ENCODE measurements around the gene SLC23A3. TPM values are rescaled to one million over a fixed set of nuclear protein-coding genes. Genes with fewer than 3 reads are reported as not detected.

The SLC23A3 gene
- total RNA-seq, 4 donors from 2014 or later: 0.10 to 4.4 (median 1.0) TPM

GRCh38 chr2:219125886-219126270 is 44.0 kb downstream of the SLC23A3 start:
- DNase-seq (ENCODE audit: low spot score in 2 of 2): no peak
- intact Hi-C loops (cut with DNase I; ENCODE audit: low total_unique reads): no loop called here
- 84 to 87% methylated on average over 1 of the region's 1 CpG for WGBS, 2 donors
- no peak overlapping the region for H3K4me3 ChIP-seq (ENCODE audit: low read depth, poor library complexity, severe bottlenecking)
- TF ChIP-seq, protein P1, sequence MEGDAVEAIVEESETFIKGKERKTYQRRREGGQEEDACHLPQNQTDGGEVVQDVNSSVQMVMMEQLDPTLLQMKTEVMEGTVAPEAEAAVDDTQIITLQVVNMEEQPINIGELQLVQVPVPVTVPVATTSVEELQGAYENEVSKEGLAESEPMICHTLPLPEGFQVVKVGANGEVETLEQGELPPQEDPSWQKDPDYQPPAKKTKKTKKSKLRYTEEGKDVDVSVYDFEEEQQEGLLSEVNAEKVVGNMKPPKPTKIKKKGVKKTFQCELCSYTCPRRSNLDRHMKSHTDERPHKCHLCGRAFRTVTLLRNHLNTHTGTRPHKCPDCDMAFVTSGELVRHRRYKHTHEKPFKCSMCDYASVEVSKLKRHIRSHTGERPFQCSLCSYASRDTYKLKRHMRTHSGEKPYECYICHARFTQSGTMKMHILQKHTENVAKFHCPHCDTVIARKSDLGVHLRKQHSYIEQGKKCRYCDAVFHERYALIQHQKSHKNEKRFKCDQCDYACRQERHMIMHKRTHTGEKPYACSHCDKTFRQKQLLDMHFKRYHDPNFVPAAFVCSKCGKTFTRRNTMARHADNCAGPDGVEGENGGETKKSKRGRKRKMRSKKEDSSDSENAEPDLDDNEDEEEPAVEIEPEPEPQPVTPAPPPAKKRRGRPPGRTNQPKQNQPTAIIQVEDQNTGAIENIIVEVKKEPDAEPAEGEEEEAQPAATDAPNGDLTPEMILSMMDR (IDR thresholded peaks at IDR 0.05): no peak
- no peak for TF ChIP-seq POLR2A (IDR thresholded peaks at IDR 0.05)

DNA sequence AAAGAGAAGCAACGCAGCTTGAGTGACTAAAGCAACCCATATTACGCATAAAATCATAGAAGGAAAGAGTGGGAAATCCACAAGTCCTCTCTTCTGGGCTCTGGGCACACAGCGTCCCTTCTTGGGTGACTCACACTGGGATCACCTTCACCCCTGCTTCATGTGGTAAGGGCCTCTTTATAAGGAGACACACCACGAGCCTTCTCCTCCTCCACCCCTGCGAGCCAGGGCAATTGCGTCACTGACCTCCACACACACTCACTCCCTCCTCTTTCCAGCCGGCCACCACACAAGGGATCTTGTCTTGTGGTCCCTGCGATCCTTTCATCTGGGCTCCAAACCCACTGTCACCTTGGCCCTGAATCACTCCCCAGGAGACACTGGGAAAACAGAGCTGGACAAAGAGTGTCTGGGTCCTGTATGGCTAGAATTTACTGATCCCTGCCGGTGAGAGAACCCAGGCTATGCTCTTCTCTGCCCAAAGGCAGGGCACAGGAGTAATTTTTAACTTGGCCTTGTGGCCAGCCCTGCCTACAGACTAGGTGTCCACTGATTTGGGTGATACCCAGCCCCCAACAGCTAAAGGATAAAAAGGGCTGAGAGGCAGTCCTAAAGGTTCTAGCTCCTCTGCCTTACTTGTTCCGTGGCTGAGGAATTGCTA is 44.5 kb downstream of the SLC23A3 start:
- WGBS, 2 donors: 83 to 89% methylated on average over 10 of the region's 10 CpGs
- intact Hi-C loops (cut with DNase I; ENCODE audit: low total_unique reads): no loop called here
- no peak for DNase-seq (ENCODE audit: low spot score in 2 of 2)
- H3K4me3 ChIP-seq (ENCODE audit: low read depth, poor library complexity, severe bottlenecking): no peak overlapping the region
- TF ChIP-seq, protein P1 (IDR thresholded peaks at IDR 0.05): no peak
- TF ChIP-seq POLR2A (IDR thresholded peaks at IDR 0.05): no peak

- no peak for TF ChIP-seq POLR2A (IDR thresholded peaks at IDR 0.05)
- TF ChIP-seq, protein P1 (IDR thresholded peaks at IDR 0.05): no peak
- DNase-seq (ENCODE audit: low spot score in 2 of 2): no peak
- H3K4me3 ChIP-seq (ENCODE audit: low read depth, poor library complexity, severe bottlenecking): no peak overlapping the region
- 78 to 80% methylated on average over 4 of the region's 4 CpGs for WGBS, 2 donors
- intact Hi-C loops (cut with DNase I; ENCODE audit: low total_unique reads): no loop called here
Observed at GRCh38 chr2:219124381-219125110, 45.3 kb downstream of the SLC23A3 start.

DNA sequence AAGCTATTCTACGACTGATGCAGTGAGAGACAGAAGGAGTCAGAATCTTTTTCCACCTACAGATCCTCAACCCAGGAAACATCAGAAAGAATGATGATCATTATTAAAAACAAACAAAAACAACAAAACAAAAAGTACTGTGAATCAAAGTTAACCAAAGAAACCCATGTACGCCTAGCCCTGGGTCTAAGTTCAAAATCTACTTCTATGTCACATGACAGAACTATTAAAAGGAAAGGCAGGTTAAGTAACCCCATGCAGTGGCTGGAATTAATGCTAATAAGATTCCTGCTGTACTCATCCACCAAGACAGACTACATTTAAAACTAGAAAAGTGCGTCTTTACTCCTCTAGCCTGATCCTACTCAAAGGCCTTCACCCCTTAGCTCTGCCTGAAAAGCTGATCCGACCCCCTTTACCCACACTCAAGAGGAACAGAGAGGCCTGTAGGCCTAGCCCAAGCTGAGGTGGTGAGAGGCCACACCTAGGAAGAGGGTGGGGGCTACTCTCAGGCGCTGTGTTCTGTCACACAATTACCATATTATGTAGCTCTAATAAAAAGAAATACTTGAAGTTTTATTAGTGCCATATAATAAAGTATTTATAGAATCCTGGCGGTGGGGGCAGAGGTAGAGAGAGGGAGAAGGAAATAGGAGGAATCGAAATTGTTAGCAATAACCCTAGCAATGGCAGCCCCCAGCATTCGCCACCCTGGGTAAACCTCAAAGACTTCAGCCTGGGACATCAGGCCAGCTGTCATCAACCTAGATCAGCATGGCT is 46.3 kb downstream of the SLC23A3 start:
- no peak for DNase-seq (ENCODE audit: low spot score in 2 of 2)
- intact Hi-C loops (cut with DNase I; ENCODE audit: low total_unique reads): no loop called here
- H3K4me3 ChIP-seq (ENCODE audit: low read depth, poor library complexity, severe bottlenecking): no peak overlapping the region
- TF ChIP-seq, protein P1 (IDR thresholded peaks at IDR 0.05): no peak
- no peak for TF ChIP-seq POLR2A (IDR thresholded peaks at IDR 0.05)
- 86% methylated on average over 8 of the region's 8 CpGs for WGBS, 2 donors

DNA sequence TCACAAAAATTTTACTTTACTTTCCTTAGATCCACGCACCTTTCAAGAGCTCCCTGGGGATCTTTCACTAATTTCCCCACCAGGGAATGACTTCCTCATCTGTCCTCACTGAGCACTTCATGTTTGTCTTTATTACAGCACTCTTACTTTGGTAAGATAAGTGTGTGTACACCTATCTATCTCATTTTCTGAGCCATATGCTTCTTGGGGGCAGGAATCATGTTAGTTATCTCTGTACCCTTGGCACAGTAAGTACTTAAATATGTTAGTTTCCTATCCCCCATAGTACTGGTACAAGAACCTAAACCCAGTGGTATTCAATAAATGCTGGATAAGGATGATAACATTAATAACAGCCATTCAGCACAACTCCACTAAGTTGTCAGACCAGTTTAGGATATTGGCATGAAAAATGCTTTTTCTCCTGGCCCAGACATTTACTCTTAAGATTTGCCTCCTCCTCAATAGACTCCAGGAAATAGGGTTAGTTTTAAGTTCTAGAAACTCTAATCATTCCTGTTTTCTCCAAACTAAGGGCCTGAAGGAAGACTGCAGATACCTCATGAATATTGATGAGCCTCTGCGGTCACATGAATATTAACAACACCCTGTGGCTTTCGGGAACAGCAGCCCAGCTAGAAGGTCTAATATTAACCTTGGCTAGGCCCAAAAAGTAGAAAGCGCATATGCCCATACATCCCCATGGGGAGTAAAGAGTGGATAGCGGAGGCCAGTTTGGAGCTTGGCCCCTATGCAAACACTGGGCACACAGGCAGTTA is 47.4 kb downstream of the SLC23A3 start:
- no peak for TF ChIP-seq POLR2A (IDR thresholded peaks at IDR 0.05)
- TF ChIP-seq, protein P1 (IDR thresholded peaks at IDR 0.05): no peak
- H3K4me3 ChIP-seq (ENCODE audit: low read depth, poor library complexity, severe bottlenecking): no peak overlapping the region
- no peak for DNase-seq (ENCODE audit: low spot score in 2 of 2)
- intact Hi-C loops (cut with DNase I; ENCODE audit: low total_unique reads): no loop called here
- 57 to 62% methylated on average over 5 of the region's 5 CpGs for WGBS, 2 donors

All from lower leg skin (tissue), 4 donors.